ENCODE results near the gene MIDN.

Gene MIDN

GRCh38 chr19:1205114-1206099 lies 43.0 kb upstream of the MIDN start, which contains the start of gene STK11 (continued):
- TF ChIP-seq SALL2 (tag by site-specific recombination; IDR thresholded peaks at IDR 0.05; ENCODE audit: borderline replicate concordance) (no peak), ZBTB8A (tag by site-specific recombination; IDR thresholded peaks at IDR 0.05) (peak; percentile 72), ZNF175 (tag by site-specific recombination; IDR thresholded peaks at IDR 0.05) (no peak), KLF8 (tag by site-specific recombination; IDR thresholded peaks at IDR 0.05) (peak; percentile 67; the same call in 1 of the 2 replicates), ZNF561 (tag by site-specific recombination; IDR thresholded peaks at IDR 0.05; ENCODE audit: borderline replicate concordance) (peak; percentile 64; the same call in 1 of the 2 replicates), ZBTB20 (tag by site-specific recombination; IDR thresholded peaks at IDR 0.05) (no peak), ZNF837 (tag by site-specific recombination; IDR thresholded peaks at IDR 0.05) (no peak), ZNF423 (tag by site-specific recombination; IDR thresholded peaks at IDR 0.05) (no peak), PRDM2 (tag by site-specific recombination; IDR thresholded peaks at IDR 0.05; ENCODE audit: borderline replicate concordance) (no peak), ZNF174 (tag by site-specific recombination; IDR thresholded peaks at IDR 0.05) (no peak), SCRT1 (tag by site-specific recombination; IDR thresholded peaks at IDR 0.05; ENCODE audit: borderline replicate concordance) (no peak), ZNF211 (tag by site-specific recombination; IDR thresholded peaks at IDR 0.05; ENCODE audit: low read depth) (no peak), ELK4 (IDR thresholded peaks at IDR 0.05; ENCODE audit: borderline replicate concordance, low read depth, low read length) (no peak), KLF16 (tag by site-specific recombination; IDR thresholded peaks at IDR 0.05) (peak; percentile 73; the same call in 1 of the 2 replicates), SP2 (tag by site-specific recombination; IDR thresholded peaks at IDR 0.05) (peak; percentile 99), CTCF (tag by site-specific recombination; IDR thresholded peaks at IDR 0.05) (no peak), ZBTB44 (tag by site-specific recombination; IDR thresholded peaks at IDR 0.05) (no peak), PRDM10 (tag by site-specific recombination; IDR thresholded peaks at IDR 0.05) (peak; percentile 46), HOXC10 (CRISPR knock-in tag; IDR thresholded peaks at IDR 0.05) (no peak), ZNF16 (tag by site-specific recombination; IDR thresholded peaks at IDR 0.05; ENCODE audit: low read depth) (no peak), ZNF549 (tag by site-specific recombination; IDR thresholded peaks at IDR 0.05) (no peak), YY1 (tag by site-specific recombination; IDR thresholded peaks at IDR 0.05) (peak; percentile 74), GFI1B (tag by site-specific recombination; IDR thresholded peaks at IDR 0.05) (no peak), ZFP41 (tag by site-specific recombination; IDR thresholded peaks at IDR 0.05; ENCODE audit: borderline replicate concordance) (no peak)
